Stimulated activated CD8-positive, alpha-beta memory T cell treated with anti-CD3 and anti-CD28 coated beads, Interleukin-7, amount 100 ng/mL, for 48 hours (primary cell): ENCODE data around the gene IFIH1.

Source experiments
- DNase-seq, 2 donors: peaks; one replicate each; pipeline ENCODE4 v3.0.0-alpha.2; 2020; ENCODE audit warnings: low read depth in 1 of 2; ENCODE audit errors: extremely low read depth in 1 of 2

IFIH1 gene

DNA sequence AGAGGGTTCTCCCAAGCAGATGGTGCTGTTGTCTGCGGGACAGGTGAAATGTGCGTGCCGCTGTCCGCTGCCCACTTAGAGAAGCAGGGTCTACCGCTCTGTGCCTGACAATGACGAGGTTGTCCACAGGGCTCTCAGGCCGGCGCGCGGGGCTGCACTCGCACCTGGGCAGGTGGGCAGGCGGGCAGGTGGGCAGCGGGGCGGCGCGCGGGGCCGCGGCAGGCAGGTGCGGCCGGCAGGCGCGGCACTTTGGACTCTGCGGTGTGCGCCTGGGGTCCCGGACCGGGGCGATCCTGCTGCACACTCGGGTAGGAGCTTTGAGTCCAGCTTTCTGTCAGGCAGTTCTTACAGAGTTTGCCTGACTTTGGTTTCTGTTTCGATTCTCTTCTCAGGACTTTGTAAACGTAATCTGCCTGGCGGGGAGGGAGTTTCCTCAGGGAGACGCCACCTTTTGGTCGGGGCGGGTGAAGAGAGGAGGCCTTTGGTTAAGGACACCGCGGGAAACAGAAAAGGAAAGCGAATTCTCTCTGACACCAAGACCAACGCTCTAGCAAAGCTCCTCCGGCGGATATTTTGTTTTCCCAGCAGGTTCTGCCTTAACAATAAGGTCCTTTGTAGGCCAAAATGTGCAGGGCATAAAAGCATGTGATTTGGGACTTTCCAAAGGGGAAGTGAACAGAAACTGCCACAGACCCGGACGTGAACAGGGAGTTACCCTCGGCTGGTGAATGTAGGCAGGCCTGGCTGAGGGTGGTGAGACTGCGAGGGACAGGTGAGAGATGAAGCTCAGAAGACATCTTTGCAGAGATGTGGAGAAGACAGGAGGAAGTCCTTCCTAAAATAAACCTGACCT is at the start of gene IFIH1:
Gene IFIH1 (minus strand): TSS at position 357 of the 853 bp plus-strand sequence. CDS start 377 bp downstream, outside the sequence.
- peak; percentile 33 to 70 for DNase-seq

DNA sequence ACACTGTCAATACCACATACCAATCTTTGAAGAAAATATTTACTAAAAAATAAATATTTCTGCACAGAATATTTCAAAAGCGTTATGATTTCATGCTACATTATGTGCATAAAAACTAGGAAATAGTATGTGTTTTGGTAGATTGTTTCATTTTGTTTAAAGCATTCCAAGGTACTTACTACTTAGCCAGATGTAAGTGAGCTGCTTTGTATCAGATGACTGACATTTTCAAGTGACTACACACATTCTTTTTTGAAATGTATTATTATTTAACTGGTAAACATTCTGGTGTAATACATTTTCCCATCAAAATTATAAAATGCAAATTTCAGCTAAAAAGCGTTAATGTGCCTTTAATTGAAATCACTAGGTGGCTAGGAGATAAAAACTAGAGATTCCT is 46.9 kb upstream of the IFIH1 start:
- DNase-seq: no peak

DNA sequence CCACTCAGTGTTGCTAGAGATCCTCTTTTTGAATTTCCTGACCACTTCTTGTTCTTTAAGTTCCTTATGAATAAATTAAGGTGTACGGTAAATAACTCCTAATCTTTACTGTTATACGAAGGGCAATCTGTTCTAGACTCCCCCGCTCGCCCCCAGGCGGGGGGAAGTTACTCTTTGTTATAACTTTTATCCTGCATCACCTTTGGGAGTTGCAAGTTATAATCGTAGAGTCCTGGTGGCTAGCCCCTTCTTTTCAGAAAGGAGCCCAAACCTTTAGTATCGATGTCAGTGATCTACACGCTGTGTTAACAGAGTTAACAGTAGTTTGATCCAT is 26.1 kb upstream of the IFIH1 start:
- DNase-seq: no peak

DNA sequence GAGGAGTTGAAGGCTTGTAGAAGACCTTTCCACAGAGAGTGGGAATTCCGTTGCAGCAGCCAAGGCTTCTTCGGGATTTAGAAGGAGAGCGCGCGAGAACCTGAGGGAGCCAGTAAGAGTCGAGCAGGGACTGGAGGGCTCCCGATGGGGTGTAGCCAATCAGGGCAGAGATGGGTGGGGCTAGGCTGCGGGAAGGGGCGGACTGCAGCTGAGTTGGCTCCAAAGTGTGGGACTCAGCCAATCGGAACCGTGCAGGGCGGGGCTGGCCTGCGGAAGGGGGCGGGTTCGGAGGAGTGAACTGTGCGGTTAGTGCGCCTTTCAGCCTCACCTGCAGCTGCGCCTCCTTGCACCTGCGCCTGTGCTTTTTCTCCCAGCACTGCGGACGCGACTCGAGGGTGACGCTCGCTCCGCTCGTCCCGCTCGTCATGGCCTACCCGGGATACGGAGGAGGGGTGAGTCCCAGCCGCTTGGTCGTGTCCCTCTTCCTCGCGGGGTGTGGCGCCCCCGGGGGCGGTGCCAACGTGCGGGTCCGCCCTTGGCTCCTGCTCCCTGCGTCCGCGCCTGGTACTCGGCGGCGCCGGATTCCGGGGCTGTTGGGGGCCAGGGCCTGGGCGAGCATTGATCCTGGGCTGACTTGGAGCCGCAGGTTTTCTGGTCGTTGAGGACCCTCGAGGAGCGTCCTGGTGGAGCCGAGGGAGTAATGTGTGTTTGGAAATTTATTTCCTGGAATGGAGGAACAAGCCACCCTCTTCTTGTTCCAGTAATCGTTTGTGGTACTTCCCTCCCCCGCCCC is 25.5 kb upstream of the IFIH1 start, which contains the start of gene GCA:
Gene GCA (plus strand): TSS at position 309 of the 793 bp plus-strand sequence. CDS start 117 bp downstream, at position 426.
- DNase-seq: peak; percentile 93 to 97

DNA sequence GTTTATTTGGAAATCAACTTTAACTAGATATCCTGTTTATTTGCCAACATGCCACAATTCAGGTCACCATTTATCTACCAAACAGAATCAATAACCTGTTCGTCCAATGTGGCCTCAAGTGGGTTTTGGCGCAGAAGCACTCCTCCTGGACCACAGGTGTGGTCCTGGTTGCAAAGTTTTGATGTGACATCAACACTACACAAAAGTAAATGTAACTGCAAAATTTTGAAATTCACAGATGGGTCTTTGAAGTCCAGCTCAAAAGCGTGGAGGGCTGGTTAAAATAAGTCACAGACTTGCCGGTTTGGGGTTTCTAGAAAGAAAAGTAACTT is 25.0 kb upstream of the IFIH1 start:
- DNase-seq: no peak

DNA sequence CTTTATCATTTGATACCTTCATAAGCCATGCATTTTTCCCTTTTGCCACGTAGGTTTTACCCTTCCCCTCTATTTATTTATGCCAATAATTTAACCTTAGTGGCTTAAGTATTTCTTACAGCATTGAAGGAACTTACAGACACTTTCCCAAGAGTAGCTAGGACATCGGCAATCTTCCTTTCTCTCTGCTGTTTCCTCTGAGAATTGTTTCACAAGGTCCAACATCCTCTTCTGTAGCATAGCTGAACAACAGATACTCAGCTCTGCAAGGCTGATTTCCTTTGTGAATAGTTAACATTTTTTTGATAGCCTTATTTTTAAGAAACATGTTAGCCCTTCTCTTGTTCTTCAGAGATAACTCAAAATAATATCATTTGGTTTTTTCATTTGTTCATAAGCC is 24.4 kb upstream of the IFIH1 start:
- DNase-seq: no peak

DNA sequence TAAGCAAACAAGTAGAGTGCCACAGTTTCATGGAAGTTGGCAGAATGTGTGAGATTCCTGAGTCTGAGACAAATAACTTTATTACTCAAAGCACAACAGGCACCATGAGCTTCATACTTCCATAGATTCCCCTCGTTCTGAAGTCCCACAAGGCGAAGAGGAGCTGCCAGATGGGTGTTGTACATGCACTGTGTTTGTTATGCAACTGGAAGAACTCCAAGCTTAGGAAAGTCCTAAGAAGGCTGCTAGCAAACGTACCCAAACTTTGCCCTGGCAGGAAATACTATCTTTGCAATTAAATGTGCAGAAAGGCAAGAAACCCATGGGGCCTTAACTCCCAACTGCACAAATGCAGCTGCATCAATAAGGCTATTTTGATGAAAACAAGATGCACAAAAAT is 23.8 kb upstream of the IFIH1 start:
- no peak for DNase-seq

DNA sequence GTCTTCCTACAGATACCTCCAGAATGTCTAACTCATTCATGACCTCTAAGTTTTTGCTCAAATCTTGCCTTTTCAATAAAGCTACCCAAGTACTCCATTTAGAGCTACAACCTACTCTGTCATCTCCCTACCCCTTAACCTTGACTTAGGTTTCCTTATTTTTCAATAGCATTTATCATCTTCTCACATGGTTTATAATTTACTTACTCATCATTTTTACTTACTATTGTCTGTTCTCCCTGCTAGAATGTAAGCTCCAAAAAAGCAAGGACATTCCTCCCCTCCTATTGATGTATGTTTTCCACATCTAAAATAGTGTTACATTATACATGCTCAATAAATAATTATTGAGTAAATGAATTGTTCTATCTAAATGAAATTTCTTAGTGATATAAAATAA is 22.3 kb upstream of the IFIH1 start:
- DNase-seq: no peak

DNA sequence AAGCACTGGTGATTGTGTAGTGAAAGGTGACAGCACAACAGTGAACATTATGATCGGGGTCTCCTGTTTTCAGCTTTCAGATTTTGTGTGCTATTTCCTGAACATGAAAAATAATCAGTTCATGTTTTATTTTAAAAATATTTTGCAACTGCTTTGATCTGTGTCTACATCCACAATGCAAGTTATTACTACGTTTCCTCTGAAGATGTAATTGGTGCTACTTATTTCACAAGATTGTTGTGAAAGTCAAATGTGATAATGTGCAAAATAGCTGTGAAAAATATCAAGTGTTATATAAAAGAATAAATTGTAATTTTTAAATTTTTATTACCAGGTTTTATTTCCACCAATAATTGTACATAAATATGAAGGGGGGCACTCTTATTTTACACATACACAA is 19.4 kb upstream of the IFIH1 start:
- DNase-seq: no peak

DNA sequence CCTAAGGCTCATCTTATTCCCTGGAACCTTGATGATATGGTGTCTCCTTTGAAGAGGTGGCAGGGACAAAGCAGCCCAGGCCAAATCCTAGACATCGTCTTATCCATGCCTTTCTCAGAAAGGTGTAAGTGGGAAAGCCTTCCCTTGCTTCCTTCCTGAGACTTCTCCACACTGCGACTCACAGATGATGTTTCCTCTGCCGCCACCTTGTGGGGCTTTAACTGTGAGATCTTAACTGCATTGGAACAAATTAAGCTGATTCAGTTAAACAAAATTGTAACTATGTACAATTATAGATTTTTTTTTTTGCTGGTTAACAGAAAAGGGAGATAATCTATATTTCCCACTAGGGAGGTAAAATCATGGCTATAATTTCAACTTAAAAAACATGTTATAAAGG is 15.5 kb upstream of the IFIH1 start:
- DNase-seq: no peak

DNA sequence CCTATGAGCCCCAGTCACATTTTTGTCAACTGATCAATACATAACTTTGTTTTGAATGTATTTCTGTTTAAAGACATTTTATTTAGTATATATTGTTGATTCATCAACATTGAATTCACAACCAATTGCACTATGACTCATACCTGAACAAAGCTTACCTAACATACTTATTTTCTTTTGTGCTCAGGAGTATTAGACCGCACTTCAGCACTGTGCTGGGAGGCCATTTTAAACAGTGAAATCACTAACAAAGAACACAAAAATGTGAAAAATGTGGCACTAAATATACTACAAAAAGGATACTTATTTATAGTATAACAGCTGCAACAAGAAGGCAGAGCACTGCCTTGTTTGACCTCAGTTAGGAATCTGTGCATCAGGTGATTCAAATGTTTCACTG is 12.4 kb upstream of the IFIH1 start:
- no peak for DNase-seq

DNA sequence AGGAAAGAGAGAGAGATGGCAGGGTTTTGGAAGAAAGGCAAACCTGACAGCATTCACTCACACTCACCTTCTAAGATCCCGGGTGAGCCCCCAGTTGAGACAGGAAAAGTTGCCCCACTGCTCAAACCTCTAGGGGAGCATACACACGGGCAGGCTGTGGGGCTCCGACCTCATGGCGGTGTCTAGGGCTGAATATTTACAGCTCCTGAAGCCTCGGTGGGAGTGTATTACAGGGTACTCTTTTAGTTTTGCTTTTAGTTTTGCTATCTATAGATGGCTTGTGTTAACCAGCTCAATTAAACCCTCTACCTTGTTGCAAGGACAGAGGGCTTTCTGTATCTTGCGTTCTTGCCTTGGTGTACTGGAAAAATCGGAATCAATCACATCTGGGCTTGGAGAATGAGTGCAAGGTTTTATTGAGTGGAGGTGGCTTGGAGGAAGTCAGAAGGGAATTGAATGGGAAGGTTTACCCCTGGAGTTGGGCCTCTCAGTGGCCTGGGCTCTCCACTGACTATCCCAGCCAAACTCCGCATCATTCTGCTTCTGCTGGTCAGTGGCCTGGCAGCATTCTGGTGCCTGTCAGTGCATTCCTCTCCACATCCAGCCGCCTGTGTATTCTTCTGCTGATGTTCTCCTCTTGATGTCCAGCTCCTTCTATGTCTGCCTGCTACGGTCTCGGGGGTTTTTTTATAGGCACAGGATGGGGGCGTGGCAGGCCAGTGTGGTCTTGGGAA is 10.1 kb upstream of the IFIH1 start:
- no peak for DNase-seq

DNA sequence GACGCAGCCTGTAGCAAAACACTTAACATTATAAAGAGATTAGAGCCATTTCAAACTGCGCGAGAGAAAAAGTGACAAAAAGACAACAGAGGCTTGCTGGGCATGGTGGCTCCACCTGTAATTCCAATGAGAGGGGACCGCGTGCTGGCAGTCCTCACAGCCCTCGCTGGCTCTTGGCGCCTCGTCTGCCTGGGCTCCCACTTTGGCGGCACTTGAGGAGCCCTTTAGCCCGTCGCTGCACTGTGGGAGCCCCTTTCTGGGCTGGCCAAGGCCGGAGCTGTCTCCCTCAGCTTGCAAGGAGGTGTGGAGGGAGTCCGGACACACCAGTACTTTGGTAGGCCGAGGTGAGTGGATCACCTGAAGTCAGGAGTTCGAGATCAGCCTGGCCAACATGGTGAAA is 9.3 kb upstream of the IFIH1 start:
- DNase-seq: no peak

DNA sequence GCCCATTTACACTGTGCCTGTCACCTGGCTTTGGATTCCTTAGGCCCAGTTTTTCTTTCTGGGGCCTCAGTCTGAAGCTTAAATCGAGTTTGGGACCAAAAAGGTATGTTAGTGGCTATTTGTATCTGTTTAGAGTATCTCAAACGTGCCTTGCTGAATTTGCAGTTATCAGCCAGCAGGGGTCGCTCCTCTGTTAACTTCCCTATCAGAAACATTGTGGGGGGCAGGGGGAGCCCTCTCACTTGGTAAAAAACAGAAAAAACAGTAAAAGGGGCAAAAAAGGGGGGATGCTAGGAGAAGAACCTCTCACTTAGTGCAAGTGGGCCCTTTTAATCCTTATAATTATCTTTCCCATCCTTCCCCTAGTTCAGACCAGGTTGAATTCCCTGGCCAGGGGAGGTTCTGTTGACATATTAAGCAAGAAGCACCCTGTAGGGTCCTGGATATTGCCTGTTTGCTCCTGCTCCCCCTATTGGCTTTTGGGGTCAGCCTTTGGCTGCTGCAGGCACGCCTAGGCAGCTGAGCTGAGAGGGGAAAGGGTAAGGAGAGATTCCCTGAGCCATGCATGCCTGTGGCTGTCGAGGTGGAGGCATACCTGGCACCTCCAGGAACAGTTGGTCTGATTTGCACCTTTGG is 8.8 kb upstream of the IFIH1 start:
- DNase-seq: no peak

DNA sequence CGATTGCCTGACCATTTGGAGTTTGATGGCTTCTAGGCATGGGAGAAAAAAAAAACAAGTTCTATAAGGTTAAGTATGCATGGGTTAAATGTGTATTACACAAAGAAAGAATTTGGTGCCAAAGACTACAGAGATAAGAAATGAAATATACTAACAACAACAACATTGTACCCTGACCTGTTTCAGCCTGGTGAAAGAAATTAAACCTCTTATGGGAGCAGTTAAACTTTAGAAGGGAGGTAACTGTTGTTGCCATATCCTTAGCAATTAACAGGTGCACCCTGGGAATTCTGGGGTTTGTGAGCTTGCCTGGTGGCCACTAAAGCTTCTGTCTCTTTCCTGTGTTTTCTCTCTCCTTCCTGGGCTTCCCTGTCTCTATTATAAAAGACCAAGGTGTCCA is 6.5 kb upstream of the IFIH1 start:
- no peak for DNase-seq

DNA sequence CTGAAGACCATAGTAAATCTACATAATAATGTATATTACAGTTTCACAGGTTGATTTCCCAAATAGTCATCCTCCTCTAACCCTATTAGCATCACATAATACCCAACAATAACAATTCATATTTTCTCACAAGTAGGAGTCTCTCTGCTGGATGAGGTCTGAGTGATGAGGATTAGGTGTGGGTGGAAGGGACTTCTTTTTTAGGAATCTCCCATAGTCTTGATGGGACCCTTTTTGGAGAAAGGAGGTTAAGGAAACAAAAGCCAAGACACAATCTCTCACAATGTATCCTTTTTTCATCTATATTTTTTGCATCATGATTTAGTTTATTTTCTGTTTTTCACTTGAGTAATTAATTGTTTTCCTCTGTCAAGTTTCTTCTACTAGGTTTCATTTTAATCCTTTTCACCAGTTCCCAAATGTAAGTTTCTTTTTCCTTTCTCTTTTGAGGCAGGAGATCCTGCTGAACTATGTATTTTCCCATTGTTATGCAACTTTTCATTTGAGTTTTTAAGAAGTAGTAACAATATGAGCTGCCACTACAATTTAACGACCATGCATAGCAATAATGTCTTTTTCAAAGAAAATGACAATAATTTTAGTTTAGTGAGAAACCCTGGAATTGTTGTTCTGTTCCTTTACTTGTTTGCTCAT is 2.5 kb upstream of the IFIH1 start:
- no peak for DNase-seq

DNA sequence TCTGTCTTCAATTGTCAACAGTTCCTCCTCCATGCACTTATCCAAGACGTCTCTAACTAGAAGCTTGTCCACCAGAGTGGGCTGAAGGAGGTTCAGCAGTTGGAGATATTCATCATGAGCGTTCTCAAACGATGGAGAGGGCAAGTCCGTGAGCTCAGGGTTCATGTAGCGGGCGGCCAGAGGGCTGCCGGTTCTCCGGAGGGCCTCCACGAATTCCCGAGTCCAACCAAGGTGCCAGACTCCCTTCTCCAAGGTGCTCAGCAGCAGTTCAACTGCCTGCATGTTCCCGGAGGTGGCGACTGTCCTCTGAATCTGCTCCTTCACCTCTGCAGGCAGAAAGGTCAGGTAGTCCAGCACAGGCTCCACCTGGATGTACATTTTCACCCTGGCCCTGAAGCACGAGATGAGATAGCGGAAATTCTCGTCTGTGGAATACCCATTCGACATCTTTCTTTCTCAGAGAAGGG is 590 bp downstream of the IFIH1 start:
- no peak for DNase-seq

DNA sequence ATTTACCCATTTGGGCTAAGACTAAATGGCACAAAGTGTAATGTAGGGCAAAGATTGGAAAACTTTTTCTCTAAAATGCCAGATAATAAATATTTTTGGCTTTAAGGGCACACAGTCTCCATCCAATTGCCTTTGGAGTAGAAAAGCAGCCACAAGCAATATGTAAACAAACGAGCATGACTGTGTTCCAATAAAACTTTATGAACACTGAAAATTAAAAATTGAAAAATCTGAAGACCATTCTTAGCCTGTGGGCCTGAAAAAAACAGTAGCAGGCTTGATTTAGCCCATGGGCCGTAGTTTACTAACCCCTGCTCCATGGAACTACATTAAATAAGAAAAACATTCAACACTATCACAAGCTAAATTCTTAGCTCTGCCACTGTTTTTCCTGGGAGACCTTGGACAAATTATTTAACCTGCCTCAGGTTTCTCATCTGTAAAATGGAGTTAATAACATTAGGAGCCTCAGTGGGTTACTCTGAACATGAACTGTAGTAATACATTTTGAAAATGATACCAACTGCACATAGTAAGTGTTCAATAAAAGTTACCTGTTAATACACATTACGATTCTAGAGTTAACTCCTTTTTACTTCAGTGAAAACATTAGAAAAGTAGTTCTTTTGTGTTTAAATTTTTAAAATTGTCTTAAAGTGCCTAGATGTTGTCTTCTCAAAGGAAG is 1.3 kb downstream of the IFIH1 start:
- DNase-seq: no peak

DNA sequence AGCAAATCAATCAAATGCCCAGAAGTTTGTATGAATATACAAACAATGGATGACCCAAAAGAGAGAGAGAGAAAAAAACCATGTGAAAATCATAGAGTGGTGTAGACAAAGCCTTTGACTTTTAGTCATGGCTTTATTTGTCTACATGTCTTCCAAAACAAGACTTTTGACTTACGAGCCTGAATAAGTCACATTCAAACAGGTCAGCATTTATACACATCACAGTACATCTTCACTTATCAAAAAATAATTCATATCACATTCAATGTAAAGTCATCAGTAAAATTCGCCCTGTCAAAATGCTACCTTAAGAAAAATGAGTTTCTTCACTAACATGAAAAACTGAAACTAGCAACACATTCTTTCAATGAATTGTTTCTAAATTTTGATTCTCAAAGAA is 1.9 kb downstream of the IFIH1 start:
- DNase-seq: no peak

DNA sequence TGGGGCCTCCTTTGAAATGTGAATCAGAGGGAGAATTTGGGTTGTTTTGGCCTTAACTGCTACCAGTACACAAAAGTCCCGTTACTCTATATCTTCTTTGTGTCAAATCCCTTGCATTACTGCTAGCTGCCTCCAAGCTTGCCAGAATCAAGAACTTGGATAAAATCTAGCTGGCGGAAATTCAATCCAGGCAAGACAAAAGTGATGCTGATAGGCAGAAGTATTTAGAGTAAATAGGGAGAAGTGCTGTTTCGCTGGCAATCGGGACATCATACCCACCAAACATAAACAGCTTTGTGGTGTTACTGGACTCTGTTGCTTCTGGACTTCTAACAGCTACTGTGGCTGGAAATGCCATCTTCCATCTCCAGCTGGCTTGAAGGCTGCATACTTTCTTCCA is 2.5 kb downstream of the IFIH1 start:
- DNase-seq: no peak
